Right forelimb (tissue), 1 donor: ENCODE data around the gene PRKAB1.
"Not testable (repeated sequence)": the region's sequence is repeated elsewhere in the genome, so short reads cannot be mapped to it uniquely, and the experiment has no call there.

Source experiments
- DNase-seq: peaks from one replicate; pipeline ENCODE4 v3.0.0-alpha.2; 2018

Gene PRKAB1

GRCh38 chr12:119667577-119668323 is at the start of gene PRKAB1:
TSS of gene PRKAB1 (plus strand) at chr12:119668133. CDS start at chr12:119668245, 112 bp downstream.
- DNase-seq, result peak; percentile 92

- not testable (repeated sequence) for DNase-seq
Measured at GRCh38 chr12:119618328-119618896, 49.5 kb upstream of the PRKAB1 start.

GRCh38 chr12:119620490-119620889 is 47.4 kb upstream of the PRKAB1 start:
- no peak for DNase-seq

- no peak for DNase-seq
Measured at GRCh38 chr12:119621878-119622277, 46.1 kb upstream of the PRKAB1 start.

GRCh38 chr12:119624966-119625365 is 43.0 kb upstream of the PRKAB1 start:
- no peak for DNase-seq

GRCh38 chr12:119627019-119627643 is 40.8 kb upstream of the PRKAB1 start:
- DNase-seq, result no peak

GRCh38 chr12:119627686-119628085 is 40.2 kb upstream of the PRKAB1 start:
- DNase-seq, result no peak

GRCh38 chr12:119630223-119630780 is 37.6 kb upstream of the PRKAB1 start:
- no peak for DNase-seq

GRCh38 chr12:119630962-119631550 is 36.9 kb upstream of the PRKAB1 start:
- no peak for DNase-seq

GRCh38 chr12:119631930-119632678 is 35.8 kb upstream of the PRKAB1 start:
- DNase-seq, result no peak

- DNase-seq, result no peak
Measured at GRCh38 chr12:119634743-119635142, 33.2 kb upstream of the PRKAB1 start.

GRCh38 chr12:119642986-119643385 is 24.9 kb upstream of the PRKAB1 start:
- no peak for DNase-seq

GRCh38 chr12:119644930-119645329 is 23.0 kb upstream of the PRKAB1 start:
- DNase-seq, result no peak

GRCh38 chr12:119645535-119646059 is 22.3 kb upstream of the PRKAB1 start:
- no peak for DNase-seq

- no peak for DNase-seq
Measured at GRCh38 chr12:119649202-119649808, 18.6 kb upstream of the PRKAB1 start.

GRCh38 chr12:119652665-119653064 is 15.3 kb upstream of the PRKAB1 start:
- no peak for DNase-seq

- DNase-seq, result not testable (repeated sequence)
Measured at GRCh38 chr12:119657001-119657400, 10.9 kb upstream of the PRKAB1 start.

GRCh38 chr12:119658166-119658565 is 9.8 kb upstream of the PRKAB1 start:
- not testable (repeated sequence) for DNase-seq

GRCh38 chr12:119659289-119659897 is 8.5 kb upstream of the PRKAB1 start:
- no peak for DNase-seq

GRCh38 chr12:119660076-119660475 is 7.9 kb upstream of the PRKAB1 start:
- DNase-seq, result no peak

- no peak for DNase-seq
Measured at GRCh38 chr12:119661882-119662281, 6.1 kb upstream of the PRKAB1 start.
